ENCODE results near the gene RASSF3.
"Not testable (repeated sequence)": the region's sequence is repeated elsewhere in the genome, so short reads cannot be mapped to it uniquely, and the experiment has no call there.

RASSF3 gene

DNA sequence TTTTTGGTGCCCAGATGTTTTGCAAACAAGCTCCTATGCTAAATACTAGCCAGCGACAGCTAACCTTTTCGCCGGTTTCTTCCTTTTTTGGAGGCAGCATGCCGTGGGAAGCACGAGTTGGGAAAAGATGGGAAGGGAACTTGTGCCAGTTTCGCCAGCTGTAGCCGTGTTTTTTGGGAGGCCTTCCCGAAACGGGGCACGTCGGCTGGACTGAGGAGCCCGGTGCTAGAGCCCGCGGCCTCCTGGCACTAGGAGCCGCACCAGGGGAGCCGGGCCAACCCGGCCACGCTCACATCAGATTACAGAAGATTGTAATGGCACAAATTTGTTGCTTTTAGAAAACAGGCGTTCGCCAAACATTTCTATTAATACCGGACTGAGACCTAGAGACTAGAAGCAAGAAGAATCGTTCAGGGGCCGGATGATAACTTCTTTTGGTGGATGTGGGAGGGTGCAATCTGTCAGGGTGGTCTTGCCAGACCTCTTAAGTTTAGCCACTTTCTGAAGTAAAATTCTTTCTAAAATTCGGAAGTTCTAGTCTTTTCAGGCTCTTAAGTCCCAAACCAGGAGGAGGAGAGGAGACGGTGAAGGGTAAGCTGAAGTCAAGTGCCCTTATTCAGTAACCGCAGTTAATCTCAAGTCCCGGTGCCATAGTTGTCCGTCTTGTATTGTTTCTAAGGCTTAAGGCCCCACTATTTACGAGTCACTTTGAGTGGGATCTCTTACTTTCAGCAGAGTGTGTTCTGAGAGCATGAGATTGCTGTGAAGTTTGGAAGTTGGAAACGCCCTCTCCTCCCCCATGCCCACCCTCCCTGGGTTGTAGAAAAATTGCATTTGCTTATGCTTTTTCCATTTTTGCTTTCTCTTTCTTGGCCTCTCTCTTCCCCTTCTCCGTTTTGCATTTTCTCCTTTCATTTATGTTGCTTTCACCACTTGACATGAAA, 1.3 kb downstream of the RASSF3 start:
- Mint-ChIP-seq H3K4me3 (peak overlapping the region; percentile 92), H3K27ac (peak overlapping the region; percentile 92), H3K36me3 (ENCODE audit: low read depth) (peaks cover 33% of the 10 kb centered on the region), H3K27me3 (no peaks in the 10 kb centered on the region), H3K9me3 (no peaks in the 10 kb centered on the region), H3K4me1 (ENCODE audit: low read depth) (peaks cover 54% of the 10 kb centered on the region)

DNA sequence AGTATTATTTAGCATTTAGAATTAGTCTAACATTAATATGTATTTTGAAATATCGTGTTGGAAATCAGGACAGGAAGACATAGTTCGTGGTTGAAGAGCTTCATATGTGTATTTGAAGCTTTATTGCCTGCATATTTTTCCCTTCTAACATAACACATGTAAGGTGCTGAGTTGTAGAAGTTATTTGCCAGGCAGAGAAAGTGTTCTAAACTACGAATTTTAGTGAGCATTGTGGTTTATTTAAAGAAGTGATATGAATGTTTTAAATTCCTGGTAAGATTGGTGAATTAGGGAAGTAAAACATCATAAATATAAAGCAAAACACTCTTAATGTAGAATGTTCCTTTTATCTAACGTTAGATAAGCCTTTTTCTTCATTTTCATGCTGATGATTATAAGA, 2.5 kb downstream of the RASSF3 start:
- Mint-ChIP-seq H3K36me3 (ENCODE audit: low read depth) (peaks cover 34% of the 10 kb centered on the region), H3K27me3 (no peaks in the 10 kb centered on the region), H3K9me3 (no peaks in the 10 kb centered on the region), H3K4me1 (ENCODE audit: low read depth) (peaks cover 55% of the 10 kb centered on the region), H3K4me3 (peak overlapping the region; percentile 92), H3K27ac (peak overlapping the region; percentile 92)

DNA sequence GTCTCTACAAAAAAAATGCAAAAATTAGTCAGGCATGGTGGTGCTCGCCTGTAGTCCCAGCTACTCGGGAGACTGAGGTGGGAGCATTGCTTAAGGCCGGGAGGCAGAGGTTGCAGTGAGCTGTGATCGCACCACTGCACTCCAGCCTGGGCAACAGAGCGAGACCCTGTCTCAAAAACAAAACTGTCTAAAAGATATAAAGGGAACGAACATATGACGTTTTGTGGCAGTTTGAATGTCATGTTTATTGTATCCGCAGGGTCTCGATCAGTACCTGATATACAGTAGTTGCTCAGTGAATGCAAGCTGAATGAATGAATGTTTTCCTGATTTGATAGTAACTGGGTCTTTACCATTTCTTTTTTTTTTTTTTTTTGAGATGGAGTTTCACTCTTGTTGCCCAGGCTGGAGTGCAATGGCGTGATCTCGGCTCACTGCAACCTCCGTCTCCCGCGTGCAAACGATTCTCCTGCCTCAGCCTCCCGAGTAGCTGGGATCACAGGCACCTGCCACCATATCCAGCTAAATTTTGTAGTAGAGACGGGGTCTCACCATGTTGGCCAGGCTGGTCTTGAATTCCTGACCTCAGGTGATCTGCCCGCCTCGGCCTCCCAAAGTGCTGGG, 3.6 kb downstream of the RASSF3 start:
- Mint-ChIP-seq H3K4me3 (peak overlapping the region; percentile 92), H3K4me1 (ENCODE audit: low read depth) (peaks cover 47% of the 10 kb centered on the region), H3K27ac (peak overlapping the region; percentile 92), H3K36me3 (ENCODE audit: low read depth) (peaks cover 34% of the 10 kb centered on the region)
- H3K27me3 Mint-ChIP-seq, H3K9me3 Mint-ChIP-seq: not testable (repeated sequence)

GRCh38 chr12:64616201-64616600, 5.9 kb downstream of the RASSF3 start:
- Mint-ChIP-seq H3K36me3 (ENCODE audit: low read depth) (peaks cover 39% of the 10 kb centered on the region), H3K4me3 (no peak overlapping the region), H3K27ac (peak overlapping the region; percentile 26), H3K9me3 (no peaks in the 10 kb centered on the region), H3K4me1 (ENCODE audit: low read depth) (peaks cover 66% of the 10 kb centered on the region), H3K27me3 (no peaks in the 10 kb centered on the region)

DNA sequence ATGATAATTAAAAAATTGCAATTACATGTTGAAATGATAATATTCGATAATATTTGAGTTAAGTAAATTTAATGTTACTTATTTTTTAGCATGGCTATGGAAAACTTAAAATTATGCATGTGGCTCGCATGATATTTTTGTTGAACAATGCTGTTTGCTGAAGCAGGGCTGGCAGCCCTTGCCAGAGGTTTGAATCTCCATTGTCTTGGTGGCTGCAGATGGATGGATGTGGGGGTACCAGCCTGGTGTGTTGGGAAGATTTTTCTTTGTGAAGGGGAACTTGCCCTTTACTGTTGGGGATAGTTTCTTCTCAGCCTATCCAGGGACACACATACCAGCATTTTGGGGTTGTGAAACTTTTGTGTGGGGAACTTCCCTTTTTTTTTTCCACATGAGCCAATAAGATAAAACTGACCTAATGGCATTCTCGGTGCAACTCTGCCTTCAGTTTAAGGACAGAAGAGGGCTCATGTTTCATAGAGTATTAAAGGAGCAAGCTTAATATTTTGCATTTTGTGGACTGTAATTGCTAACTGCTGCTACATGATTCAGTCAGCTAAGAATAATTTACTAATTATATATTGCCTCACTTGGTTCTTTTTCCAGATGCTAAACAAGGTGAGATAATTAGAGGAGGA, 8.8 kb downstream of the RASSF3 start:
- Mint-ChIP-seq H3K9me3 (no peaks in the 10 kb centered on the region), H3K4me1 (ENCODE audit: low read depth) (peaks cover 71% of the 10 kb centered on the region), H3K27ac (peak overlapping the region; percentile 88), H3K36me3 (ENCODE audit: low read depth) (peaks cover 26% of the 10 kb centered on the region), H3K4me3 (peak overlapping the region; percentile 14), H3K27me3 (no peaks in the 10 kb centered on the region)

DNA sequence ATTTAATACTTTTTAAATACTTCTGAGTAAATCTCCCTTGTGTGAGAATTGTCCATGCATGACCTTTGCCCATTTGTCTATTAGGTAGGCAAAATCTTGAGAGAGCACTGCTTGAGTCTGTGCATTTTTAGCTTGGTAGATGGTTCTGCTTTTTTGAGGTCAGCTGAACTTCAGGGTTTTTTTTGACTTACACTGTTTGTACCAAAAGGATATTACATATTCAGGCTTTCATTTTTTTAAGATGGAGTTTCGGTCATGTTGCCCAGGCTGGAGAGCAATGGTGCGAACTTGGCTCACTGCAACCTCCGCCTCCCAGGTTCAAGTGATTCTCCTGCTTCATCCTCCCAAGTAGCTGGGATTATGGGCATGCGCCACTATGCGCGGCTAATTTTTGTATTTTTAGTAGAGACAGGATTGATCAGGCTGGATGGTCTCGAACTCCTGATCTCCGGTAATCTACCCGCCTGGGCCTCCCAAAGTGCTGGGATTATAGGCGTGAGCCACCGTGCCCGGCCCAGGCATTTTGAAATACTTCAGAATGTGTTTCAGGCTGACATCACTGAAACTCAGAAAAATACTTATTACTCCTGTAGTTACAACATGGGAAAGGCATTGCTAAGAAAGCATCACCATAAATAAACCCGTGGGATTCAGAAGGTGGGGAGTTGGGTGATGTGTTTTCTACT, 11.1 kb downstream of the RASSF3 start:
- peaks cover 8% of the 10 kb centered on the region for H3K36me3 Mint-ChIP-seq (ENCODE audit: low read depth)
- peak overlapping the region; percentile 61 for H3K27ac Mint-ChIP-seq
- H3K4me1 Mint-ChIP-seq (ENCODE audit: low read depth), result peaks cover 72% of the 10 kb centered on the region
- H3K27me3 Mint-ChIP-seq, result no peaks in the 10 kb centered on the region
- H3K9me3 Mint-ChIP-seq, result no peaks in the 10 kb centered on the region
- peak overlapping the region; percentile 26 for H3K4me3 Mint-ChIP-seq

- Mint-ChIP-seq H3K4me3 (no peak overlapping the region), H3K4me1 (ENCODE audit: low read depth) (peaks cover 85% of the 10 kb centered on the region), H3K9me3 (no peaks in the 10 kb centered on the region), H3K36me3 (ENCODE audit: low read depth) (peaks cover 10% of the 10 kb centered on the region), H3K27ac (peak overlapping the region; percentile 54), H3K27me3 (no peaks in the 10 kb centered on the region)
Measured at GRCh38 chr12:64624035-64624434, 13.7 kb downstream of the RASSF3 start.

DNA sequence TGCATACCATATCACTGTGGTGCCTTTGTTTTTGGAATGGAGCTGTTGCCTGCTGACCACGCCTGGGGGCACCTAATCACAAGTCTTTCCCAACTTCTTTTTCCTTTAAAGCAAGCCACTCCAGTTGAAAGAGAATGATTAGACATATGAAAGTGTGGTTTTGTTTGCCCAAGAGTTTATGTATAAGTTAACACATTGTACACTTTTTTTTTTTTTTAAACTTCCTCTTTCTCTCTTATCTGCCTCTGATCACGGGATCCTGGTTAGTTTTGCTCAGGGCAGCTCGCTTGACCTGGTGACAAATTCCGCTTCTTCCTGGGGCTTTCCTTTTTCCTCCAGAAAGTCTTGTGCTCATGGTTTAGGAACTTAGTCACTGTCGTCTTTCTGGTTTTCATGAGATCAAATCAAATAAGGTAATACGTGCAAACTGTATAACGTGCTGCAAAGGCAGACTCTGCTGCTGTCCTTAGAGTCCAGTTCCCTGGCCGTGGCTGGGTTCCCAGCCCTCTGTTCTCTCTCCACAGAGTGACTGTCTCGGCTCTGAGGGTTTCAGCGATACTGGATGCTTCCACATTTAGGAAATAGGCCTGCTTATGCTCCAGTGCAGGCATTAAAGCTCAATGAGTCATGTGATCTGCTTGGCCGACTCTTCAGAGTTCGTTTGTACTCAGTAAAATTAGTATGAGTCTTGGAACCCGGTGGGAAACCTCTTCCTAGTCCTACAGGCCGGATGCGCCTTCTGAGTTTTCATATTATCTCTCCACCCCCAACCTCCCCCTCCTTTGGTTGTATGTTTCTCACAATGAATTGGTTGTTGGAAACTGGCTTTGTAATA, 15.2 kb downstream of the RASSF3 start:
- peak overlapping the region; percentile 95 for H3K27ac Mint-ChIP-seq
- peak overlapping the region; percentile 82 for H3K4me3 Mint-ChIP-seq
- no peaks in the 10 kb centered on the region for H3K27me3 Mint-ChIP-seq
- H3K9me3 Mint-ChIP-seq, result no peaks in the 10 kb centered on the region
- H3K4me1 Mint-ChIP-seq (ENCODE audit: low read depth), result peaks cover 80% of the 10 kb centered on the region
- peaks cover 14% of the 10 kb centered on the region for H3K36me3 Mint-ChIP-seq (ENCODE audit: low read depth)

DNA sequence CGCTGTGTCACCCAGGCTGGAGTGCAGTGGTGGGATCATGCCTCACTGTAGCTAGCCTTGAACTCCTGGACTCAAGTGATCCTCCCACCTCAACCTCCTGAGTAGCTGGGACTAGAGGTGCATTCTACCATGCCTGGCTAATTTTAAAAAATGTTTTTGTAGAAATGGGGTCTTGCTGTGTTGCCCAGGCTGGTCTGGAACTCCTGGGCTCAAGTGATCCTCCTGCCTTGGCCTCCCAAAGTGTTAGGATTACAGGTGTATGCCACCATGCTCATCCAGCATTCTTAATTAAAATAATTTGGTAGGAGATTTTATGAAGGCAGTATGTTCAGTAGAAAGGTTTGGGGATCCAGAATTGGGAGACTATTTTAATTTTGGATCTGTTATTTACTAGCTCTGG, 16.3 kb downstream of the RASSF3 start:
- not testable (repeated sequence) for H3K9me3 Mint-ChIP-seq, H3K27me3 Mint-ChIP-seq, H3K27ac Mint-ChIP-seq, H3K4me3 Mint-ChIP-seq
- peaks cover 25% of the 10 kb centered on the region for H3K36me3 Mint-ChIP-seq (ENCODE audit: low read depth)
- peaks cover 84% of the 10 kb centered on the region for H3K4me1 Mint-ChIP-seq (ENCODE audit: low read depth)

GRCh38 chr12:64627771-64628170, 17.5 kb downstream of the RASSF3 start:
- no peaks in the 10 kb centered on the region for H3K27me3 Mint-ChIP-seq
- H3K9me3 Mint-ChIP-seq, result no peaks in the 10 kb centered on the region
- peaks cover 84% of the 10 kb centered on the region for H3K4me1 Mint-ChIP-seq (ENCODE audit: low read depth)
- H3K4me3 Mint-ChIP-seq, result no peak overlapping the region
- H3K27ac Mint-ChIP-seq, result peak overlapping the region; percentile 52
- peaks cover 36% of the 10 kb centered on the region for H3K36me3 Mint-ChIP-seq (ENCODE audit: low read depth)

- Mint-ChIP-seq H3K4me1 (ENCODE audit: low read depth) (peaks cover 83% of the 10 kb centered on the region), H3K9me3 (no peaks in the 10 kb centered on the region), H3K36me3 (ENCODE audit: low read depth) (peaks cover 60% of the 10 kb centered on the region), H3K27me3 (no peaks in the 10 kb centered on the region), H3K27ac (peak overlapping the region; percentile 84), H3K4me3 (peak overlapping the region; percentile 28)
Measured at GRCh38 chr12:64631197-64631596, 20.9 kb downstream of the RASSF3 start.

GRCh38 chr12:64633011-64633939, 23.0 kb downstream of the RASSF3 start:
- Mint-ChIP-seq H3K4me3 (no peak overlapping the region), H3K27ac (no peak overlapping the region), H3K27me3 (no peaks in the 10 kb centered on the region), H3K36me3 (ENCODE audit: low read depth) (peaks cover 55% of the 10 kb centered on the region), H3K4me1 (ENCODE audit: low read depth) (peaks cover 71% of the 10 kb centered on the region), H3K9me3 (no peaks in the 10 kb centered on the region)

DNA sequence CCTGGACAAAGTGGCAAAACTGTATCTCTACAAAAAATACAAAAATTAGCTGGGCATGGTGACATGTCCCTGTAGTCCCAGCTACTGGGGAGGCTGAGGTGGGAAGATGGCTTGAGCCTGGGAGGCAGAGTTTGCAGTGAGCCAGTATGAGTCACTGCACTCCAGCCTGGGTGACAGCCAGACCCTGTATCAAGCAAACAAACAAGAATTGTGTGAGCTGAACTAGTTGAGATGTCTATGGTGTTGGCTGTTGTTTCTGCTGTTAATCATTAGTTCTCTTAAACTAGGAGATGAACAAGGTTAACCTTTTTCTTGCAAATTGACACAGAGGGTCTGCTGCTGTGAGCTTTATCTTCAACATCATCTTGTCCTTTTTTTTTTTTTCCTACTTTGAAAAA, 23.6 kb downstream of the RASSF3 start:
- no peaks in the 10 kb centered on the region for H3K27me3 Mint-ChIP-seq
- H3K9me3 Mint-ChIP-seq, result no peaks in the 10 kb centered on the region
- H3K4me3 Mint-ChIP-seq, result no peak overlapping the region
- peaks cover 59% of the 10 kb centered on the region for H3K36me3 Mint-ChIP-seq (ENCODE audit: low read depth)
- no peak overlapping the region for H3K27ac Mint-ChIP-seq
- H3K4me1 Mint-ChIP-seq (ENCODE audit: low read depth), result peaks cover 76% of the 10 kb centered on the region
